HG03025 (cell line): Measurements from ENCODE around the gene UBE2J2.
A peak's percentile ranks its signal among the peaks of the same experiment; 100 is the strongest.

ENCODE experiments used
- ATAC-seq: cut with Tn5 transposase; IDR thresholded peaks from one replicate; pipeline ENCODE4 v1.9.1; 2021; ENCODE audit warnings: mild to moderate bottlenecking, moderate library complexity; ENCODE audit not compliant: unreplicated experiment, low FRiP score

UBE2J2 gene

DNA sequence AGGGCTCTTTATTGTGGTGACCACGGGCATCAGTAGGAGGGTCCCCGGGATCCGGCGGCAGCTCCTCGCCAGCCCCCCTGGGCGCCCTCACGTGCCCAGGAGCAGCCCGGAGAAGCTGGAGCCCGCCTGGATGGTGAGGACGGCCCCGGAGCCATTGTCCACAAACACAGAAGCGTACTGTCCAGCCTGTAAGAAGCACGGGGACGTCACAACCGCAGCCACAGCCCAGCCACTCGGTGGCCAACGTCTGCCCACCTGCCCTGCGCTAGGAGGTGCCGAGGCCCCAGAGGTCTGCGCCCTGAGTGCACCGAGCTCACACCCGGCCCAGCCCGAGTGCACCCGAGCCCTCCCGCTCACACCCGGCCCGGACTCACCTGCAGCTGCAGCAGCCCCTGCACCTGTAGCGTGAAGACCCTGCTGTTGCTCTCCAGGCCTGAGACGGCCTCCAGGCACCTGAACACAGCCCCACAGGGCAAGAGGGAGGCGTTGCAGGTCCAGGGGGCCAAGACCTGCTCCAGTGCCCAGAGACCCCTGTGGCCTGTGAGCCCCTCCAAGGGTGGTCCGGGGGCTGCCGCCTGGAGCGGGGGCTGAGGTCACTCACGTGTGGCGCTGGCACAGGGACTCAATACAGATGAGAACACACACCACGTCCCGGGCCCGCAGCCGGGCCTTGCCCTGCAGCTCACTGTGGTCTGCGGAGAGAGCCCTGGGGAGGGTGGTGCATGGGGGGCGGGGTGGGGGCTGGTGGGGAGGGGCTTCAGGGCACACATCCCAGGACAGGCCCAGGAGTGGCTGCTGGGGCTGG is 31.0 kb downstream of the UBE2J2 start:
- ATAC-seq = no peak

GRCh38 chr1:1241588-1242219 is 31.9 kb downstream of the UBE2J2 start:
- ATAC-seq = no peak

DNA sequence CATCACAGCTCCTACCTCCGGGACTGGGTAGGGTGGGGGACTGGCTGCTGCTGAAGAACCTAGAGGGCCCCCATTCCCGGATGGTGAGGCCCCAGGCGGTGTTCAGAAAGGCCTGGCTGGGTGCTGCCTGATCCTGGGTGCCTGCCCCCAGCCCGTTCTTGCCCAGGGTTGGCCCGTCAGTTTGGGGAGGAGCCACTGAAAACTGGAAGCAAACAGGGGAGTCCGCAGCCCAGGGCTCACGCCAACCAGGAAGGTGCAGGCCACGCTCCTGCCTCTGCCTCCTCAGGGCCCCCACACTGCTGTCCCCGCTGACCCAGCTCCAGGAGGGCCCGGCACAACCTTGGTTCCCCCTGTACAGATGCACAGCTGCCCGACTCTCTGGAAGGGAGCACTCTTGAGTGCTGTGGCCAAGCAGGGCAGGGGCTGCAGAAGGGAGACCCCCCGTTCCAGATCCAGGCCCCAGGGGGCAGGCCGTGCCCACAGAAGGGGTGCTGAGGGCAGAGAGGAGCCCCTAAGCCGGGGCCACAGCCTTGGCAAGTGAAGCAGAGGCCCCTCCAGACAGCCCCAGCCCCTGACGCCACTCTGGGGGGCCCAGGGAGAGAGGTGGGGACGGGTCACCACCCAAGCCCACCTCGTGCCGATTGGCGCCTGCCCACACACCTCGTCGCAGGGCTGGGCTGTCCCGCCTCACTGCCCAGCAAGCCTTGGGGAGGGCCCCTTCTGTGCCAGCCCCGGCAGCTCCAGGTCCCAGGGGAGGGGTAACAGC is 32.6 kb downstream of the UBE2J2 start:
- ATAC-seq = no peak

DNA sequence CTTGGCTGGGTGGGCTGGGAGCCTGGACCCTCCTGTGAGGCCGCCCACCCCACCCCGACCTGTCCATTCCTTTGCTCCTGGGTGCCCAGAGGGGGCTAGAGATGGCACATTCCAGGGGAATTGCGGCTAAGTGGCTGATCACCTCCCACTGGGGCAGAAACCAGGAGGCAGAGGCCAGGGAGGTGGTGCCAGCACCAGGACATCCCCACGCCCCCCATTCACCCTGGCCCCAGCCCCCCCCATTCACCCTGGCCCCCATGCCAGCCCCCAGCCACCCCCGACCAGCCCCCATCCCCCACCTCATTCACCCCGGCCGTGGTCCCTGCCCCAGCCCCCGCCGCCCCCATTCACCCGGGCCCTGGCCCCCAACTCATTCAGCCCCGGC is 33.3 kb downstream of the UBE2J2 start:
- ATAC-seq = no peak

DNA sequence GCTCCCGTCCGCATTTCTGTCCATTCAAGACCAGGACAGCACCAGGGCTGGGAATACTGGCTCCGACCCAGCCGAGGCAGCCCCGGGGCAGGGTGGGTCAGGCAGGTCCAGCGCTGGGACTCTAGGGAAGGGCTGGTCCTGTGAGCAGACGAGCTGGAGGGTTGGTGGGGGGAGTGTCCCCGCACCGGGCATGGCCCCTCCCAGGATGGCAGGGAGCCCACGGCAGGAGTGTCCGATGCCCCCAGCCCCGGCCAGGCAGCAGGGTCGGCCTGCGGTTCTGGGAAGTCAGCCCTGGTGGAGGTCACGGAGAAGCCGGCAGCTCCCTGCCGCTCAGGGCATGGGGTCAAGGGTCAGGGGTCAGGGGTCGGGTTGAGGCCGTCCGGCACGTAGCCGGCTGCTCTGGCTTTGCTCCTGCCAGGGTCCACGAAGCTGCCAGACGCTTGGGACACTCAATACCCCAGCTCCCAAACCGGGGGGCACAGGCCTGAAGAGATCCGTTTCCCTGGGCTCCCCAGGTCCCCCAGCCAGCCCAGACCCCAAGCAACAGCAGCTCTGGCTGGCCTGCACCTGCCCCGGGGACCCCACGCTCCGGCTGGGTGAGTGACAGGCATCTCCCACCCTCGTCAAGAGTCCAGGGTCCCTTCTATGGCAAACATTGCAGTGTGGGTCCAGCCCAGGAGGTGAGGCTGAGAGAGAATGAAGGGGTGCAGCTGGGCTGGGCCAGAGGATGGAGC is 33.9 kb downstream of the UBE2J2 start:
- no peak for ATAC-seq

- no peak for ATAC-seq
Observed at GRCh38 chr1:1239227-1239613, 34.4 kb downstream of the UBE2J2 start.

DNA sequence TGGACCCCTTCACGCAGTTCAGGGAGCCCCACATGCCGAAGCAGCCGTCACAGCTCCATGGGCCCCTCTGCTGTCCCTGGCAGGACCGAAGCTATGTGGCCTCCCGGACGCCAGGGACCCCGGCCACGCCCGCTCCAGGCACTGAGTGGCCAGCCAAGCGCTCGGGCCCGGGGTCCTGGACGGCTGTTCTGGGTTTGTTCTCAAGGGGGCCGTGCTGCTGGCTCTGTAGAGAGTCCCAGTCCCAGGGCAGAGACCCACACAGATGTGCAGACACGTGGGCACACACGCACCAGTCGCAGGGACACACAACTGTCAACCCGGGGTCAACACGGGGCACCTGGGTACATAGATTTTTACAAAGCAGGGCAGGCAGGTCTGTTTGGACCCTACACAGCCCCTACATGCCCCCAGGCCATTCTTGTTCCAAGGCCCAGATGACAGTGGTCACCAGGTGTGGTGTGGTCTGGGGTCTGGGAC is 34.9 kb downstream of the UBE2J2 start:
- ATAC-seq = no peak

GRCh38 chr1:1237874-1238701 is 35.6 kb downstream of the UBE2J2 start:
- no peak for ATAC-seq

DNA sequence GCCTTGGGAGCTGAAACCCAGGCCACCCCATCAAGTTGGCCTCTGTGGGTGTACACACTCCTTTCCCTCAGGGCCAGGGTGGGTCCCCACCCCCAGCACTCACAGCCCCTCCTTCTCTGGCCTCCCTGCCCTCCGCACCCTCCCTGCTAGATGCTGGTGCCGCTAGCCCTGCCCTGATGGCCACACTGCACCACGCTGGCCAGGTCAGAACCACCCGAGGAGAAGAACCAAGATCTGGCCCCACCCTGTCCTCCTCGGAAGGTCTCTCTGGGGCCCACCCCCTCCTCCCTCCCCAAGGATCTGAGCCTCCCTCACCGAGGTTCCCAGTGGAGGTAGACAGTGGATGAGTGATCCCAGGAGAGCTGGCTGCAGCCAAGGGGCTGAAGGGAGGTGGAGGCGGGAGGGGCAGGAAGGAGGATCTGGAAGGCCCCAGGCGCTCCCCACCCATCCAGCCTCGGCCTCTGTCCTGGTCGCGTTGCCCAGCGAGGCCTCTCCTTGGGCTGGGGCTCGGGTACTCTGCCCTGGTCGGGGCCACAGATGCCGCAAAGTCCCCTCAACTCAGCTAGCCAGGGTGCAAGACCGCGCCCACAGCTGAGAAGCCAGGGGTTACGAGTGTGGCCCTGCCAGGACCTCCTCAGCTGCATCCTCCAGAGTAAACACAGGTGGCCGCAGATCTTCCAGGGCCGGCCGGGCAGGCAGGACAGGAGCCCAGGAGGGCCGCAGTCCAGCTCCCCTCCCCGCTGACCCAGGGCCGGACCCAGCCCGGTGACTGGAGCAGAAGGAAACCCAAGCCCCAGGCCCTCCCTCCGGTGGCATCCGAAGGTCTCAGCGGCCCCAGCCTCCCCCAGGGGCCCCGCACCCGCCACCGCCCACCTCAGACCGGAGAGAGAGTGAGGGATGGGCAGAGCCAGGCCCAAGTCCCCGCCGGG is 36.4 kb downstream of the UBE2J2 start:
- ATAC-seq = no peak

DNA sequence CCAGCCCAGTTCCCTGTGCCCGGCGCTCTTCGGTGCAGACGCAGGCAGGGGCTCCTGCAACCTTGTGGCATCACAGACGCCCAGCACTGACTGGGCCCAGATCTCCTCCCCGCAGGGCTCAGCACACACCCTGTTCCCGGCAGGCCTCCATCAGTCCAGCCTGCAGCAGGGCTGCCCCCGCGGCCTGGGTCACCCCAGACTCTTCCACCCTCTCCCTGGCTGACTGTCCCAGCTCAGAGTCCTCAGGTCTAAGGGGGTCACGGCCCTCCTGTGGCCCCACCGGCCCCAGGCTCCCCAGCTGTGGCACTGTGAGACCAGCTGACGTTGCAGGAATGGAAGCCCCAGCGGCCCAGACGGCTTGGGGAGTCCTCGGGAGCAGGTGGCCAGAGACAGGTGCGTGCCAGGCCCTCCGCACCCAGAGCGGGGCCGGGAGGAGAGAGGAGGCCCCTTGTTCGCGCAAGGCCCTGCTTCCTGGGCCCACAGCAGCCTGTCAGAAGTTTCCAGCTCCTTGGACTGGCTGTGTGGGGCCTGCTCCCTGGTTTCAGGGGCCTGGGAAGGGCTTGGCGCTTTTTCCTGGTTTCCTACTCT is 37.4 kb downstream of the UBE2J2 start:
- no peak for ATAC-seq

GRCh38 chr1:1235016-1235744 is 38.5 kb downstream of the UBE2J2 start:
- ATAC-seq = no peak

DNA sequence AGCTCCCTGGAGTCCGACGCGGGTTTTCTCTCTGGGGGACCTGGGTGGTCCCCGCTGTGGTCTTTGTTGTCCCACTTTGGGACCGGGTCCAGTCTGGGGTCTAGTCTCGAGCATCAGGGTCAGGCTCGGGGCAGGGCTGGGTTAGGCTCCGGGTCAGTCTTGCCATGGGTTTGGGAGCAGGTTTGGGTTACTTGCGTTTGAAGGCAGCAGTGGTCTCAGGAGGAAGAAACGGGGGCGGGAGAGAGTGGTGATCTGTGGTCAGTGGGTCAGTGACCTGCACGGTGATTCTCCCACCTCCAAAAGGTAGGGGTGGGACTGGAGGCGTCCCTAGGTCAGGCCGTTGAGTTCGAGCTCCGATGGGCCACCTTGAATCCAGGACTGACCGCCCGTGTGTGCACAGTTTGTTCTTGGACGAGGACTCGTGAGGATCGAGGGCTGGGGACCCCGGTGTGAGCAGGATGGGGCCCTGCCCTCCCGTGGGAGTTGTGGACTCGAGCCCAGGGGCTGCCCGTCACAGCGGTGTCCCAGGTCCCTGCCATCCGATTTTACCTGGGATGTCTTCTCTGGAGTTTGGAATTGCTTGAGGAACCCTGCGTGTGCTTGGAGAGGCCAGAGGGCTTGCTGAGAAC is 39.4 kb downstream of the UBE2J2 start:
- no peak for ATAC-seq

GRCh38 chr1:1233567-1233892 is 40.1 kb downstream of the UBE2J2 start:
- ATAC-seq = no peak

DNA sequence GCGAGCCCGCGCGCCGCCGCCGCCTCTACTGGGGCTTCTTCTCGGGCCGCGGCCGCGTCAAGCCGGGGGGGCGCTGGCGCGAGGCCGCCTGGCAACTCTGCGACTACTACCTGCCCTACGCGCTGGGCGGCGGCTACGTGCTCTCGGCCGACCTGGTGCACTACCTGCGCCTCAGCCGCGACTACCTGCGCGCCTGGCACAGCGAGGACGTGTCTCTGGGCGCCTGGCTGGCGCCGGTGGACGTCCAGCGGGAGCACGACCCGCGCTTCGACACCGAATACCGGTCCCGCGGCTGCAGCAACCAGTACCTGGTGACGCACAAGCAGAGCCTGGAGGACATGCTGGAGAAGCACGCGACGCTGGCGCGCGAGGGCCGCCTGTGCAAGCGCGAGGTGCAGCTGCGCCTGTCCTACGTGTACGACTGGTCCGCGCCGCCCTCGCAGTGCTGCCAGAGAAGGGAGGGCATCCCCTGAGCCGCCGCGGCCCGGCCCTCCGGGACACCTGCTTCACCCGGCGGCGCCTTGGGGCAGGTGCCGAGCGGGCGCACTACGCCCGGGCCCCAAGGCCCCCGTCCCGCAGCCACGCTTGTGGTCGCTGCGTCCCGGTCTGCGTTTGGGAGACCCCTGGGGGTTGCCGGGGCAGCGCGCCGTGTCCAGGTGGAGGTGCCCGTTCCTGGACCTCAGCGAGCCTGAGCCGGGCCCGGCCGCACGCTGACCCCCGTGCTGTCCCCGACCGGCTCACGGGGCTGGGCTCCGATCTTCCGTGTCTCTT is 40.7 kb downstream of the UBE2J2 start:
- ATAC-seq = no peak

GRCh38 chr1:1232208-1232795 is 41.4 kb downstream of the UBE2J2 start, which contains the start of gene B3GALT6:
Gene B3GALT6 (plus strand): TSS chr1:1232237. CDS start chr1:1232279, 42 bp downstream.
- ATAC-seq = peak; percentile 1
